IPS-15b (cell line): Measurements from ENCODE around the gene ARHGAP26.

ENCODE experiments used
- H3K27me3 ChIP-seq: one replicate; pipeline ENCODE4 v1.6.1; 2013; ENCODE audit warnings: low read length; ENCODE audit not compliant: control insufficient read depth, insufficient read depth
- H3K36me3 ChIP-seq: one replicate; pipeline ENCODE4 v1.6.1; 2013; ENCODE audit warnings: low read length; ENCODE audit not compliant: control insufficient read depth, insufficient read depth
- H3K4me1 ChIP-seq: one replicate; pipeline ENCODE4 v1.6.1; 2013; ENCODE audit warnings: mild to moderate bottlenecking, low read length; ENCODE audit not compliant: control insufficient read depth, insufficient read depth
- H3K4me3 ChIP-seq: one replicate; pipeline ENCODE4 v1.5.1; 2013; ENCODE audit warnings: low read depth, low read length
- H3K9ac ChIP-seq: one replicate; pipeline ENCODE4 v1.6.1; 2013; ENCODE audit warnings: low read depth, mild to moderate bottlenecking, low read length
- H3K9me3 ChIP-seq: one replicate; pipeline ENCODE4 v1.6.1; 2013; ENCODE audit warnings: mild to moderate bottlenecking, low read length; ENCODE audit not compliant: control insufficient read depth, insufficient read depth

ARHGAP26 gene

GRCh38 chr5:142852416-142853198 is 82.4 kb downstream of the ARHGAP26 start:
- H3K4me1 ChIP-seq: no peaks in the 10 kb centered on the region

GRCh38 chr5:142853682-142854081 is 83.5 kb downstream of the ARHGAP26 start:
- Histone ChIP-seq H3K4me3 (no peak overlapping the region), H3K4me1 (no peaks in the 10 kb centered on the region), H3K27me3 (no peaks in the 10 kb centered on the region)

More at GRCh38 chr5:142852416-142853198, 82.4 kb downstream of the ARHGAP26 start:
- H3K4me3 ChIP-seq: no peak overlapping the region
- no peaks in the 10 kb centered on the region for H3K9me3 ChIP-seq
- no peaks in the 10 kb centered on the region for H3K36me3 ChIP-seq
- no peak overlapping the region for H3K9ac ChIP-seq
- H3K27me3 ChIP-seq: no peaks in the 10 kb centered on the region

GRCh38 chr5:142856269-142856782 is 86.1 kb downstream of the ARHGAP26 start:
- no peak overlapping the region for H3K9ac ChIP-seq
- H3K36me3 ChIP-seq: no peaks in the 10 kb centered on the region
- no peaks in the 10 kb centered on the region for H3K9me3 ChIP-seq
- no peak overlapping the region for H3K4me3 ChIP-seq
- H3K27me3 ChIP-seq: no peaks in the 10 kb centered on the region
- H3K4me1 ChIP-seq: no peaks in the 10 kb centered on the region

More at GRCh38 chr5:142853682-142854081, 83.5 kb downstream of the ARHGAP26 start:
- H3K9me3 ChIP-seq: no peaks in the 10 kb centered on the region
- no peaks in the 10 kb centered on the region for H3K36me3 ChIP-seq
- H3K9ac ChIP-seq: no peak overlapping the region

GRCh38 chr5:142857405-142857804 is 87.2 kb downstream of the ARHGAP26 start:
- Histone ChIP-seq H3K9me3 (no peaks in the 10 kb centered on the region), H3K4me1 (peaks cover 3% of the 10 kb centered on the region), H3K27me3 (no peaks in the 10 kb centered on the region), H3K4me3 (no peak overlapping the region), H3K36me3 (no peaks in the 10 kb centered on the region), H3K9ac (no peak overlapping the region)

GRCh38 chr5:142859037-142859436 is 88.9 kb downstream of the ARHGAP26 start:
- Histone ChIP-seq H3K9ac (no peak overlapping the region), H3K9me3 (no peaks in the 10 kb centered on the region), H3K27me3 (no peaks in the 10 kb centered on the region), H3K36me3 (no peaks in the 10 kb centered on the region), H3K4me1 (peaks cover 14% of the 10 kb centered on the region), H3K4me3 (no peak overlapping the region)

GRCh38 chr5:142860270-142860669 is 90.1 kb downstream of the ARHGAP26 start:
- H3K9me3 ChIP-seq: no peaks in the 10 kb centered on the region
- no peaks in the 10 kb centered on the region for H3K36me3 ChIP-seq
- peaks cover 23% of the 10 kb centered on the region for H3K4me1 ChIP-seq
- no peak overlapping the region for H3K9ac ChIP-seq
- H3K27me3 ChIP-seq: no peaks in the 10 kb centered on the region
- no peak overlapping the region for H3K4me3 ChIP-seq

GRCh38 chr5:142861011-142861410 is 90.8 kb downstream of the ARHGAP26 start:
- no peak overlapping the region for H3K4me3 ChIP-seq
- no peak overlapping the region for H3K9ac ChIP-seq
- peaks cover 30% of the 10 kb centered on the region for H3K4me1 ChIP-seq
- no peaks in the 10 kb centered on the region for H3K9me3 ChIP-seq
- H3K36me3 ChIP-seq: no peaks in the 10 kb centered on the region
- H3K27me3 ChIP-seq: no peaks in the 10 kb centered on the region

- no peak overlapping the region for H3K4me3 ChIP-seq
- H3K9me3 ChIP-seq: no peaks in the 10 kb centered on the region
- no peaks in the 10 kb centered on the region for H3K27me3 ChIP-seq
- peaks cover 36% of the 10 kb centered on the region for H3K4me1 ChIP-seq
- no peak overlapping the region for H3K9ac ChIP-seq
- H3K36me3 ChIP-seq: no peaks in the 10 kb centered on the region
These were observed 92.4 kb downstream of the ARHGAP26 start for GRCh38 chr5:142862594-142862993.

- peaks cover 36% of the 10 kb centered on the region for H3K4me1 ChIP-seq
- H3K4me3 ChIP-seq: peak overlapping the region; percentile 11
- peak overlapping the region; percentile 26 for H3K9ac ChIP-seq
- H3K27me3 ChIP-seq: no peaks in the 10 kb centered on the region
- H3K9me3 ChIP-seq: no peaks in the 10 kb centered on the region
- H3K36me3 ChIP-seq: no peaks in the 10 kb centered on the region
These were observed 93.7 kb downstream of the ARHGAP26 start for GRCh38 chr5:142863856-142864255.

- H3K9me3 ChIP-seq: no peaks in the 10 kb centered on the region
- H3K4me3 ChIP-seq: peak overlapping the region; percentile 16
- no peaks in the 10 kb centered on the region for H3K36me3 ChIP-seq
- peaks cover 36% of the 10 kb centered on the region for H3K4me1 ChIP-seq
- no peak overlapping the region for H3K9ac ChIP-seq
- no peaks in the 10 kb centered on the region for H3K27me3 ChIP-seq
These were observed 94.4 kb downstream of the ARHGAP26 start for GRCh38 chr5:142864290-142865260.

GRCh38 chr5:142865631-142866030 is 95.5 kb downstream of the ARHGAP26 start:
- Histone ChIP-seq H3K4me1 (peaks cover 36% of the 10 kb centered on the region), H3K4me3 (no peak overlapping the region), H3K36me3 (no peaks in the 10 kb centered on the region), H3K9ac (no peak overlapping the region), H3K27me3 (no peaks in the 10 kb centered on the region), H3K9me3 (no peaks in the 10 kb centered on the region)
